ENCODE measurements around the gene PPP1R1B.

GRCh38 chr17:39659279-39660010, 32.7 kb downstream of the PPP1R1B start:
- TF ChIP-seq CTCF (IDR thresholded peaks at IDR 0.05) (no peak), POLR2A (IDR thresholded peaks at IDR 0.05) (no peak)
